GM10847 (cell line): ENCODE measurements around the gene KRTAP4-12.
"Not testable (repeated sequence)": the region's sequence is repeated elsewhere in the genome, so short reads cannot be mapped to it uniquely, and the experiment has no call there.

ENCODE experiments used
- POLR2A ChIP-seq: IDR thresholded peaks from 2 replicates; pipeline ENCODE4 v1.6.1; 2011; ENCODE audit not compliant: insufficient read length; ENCODE audit errors: extremely low read depth

KRTAP4-12 gene

DNA sequence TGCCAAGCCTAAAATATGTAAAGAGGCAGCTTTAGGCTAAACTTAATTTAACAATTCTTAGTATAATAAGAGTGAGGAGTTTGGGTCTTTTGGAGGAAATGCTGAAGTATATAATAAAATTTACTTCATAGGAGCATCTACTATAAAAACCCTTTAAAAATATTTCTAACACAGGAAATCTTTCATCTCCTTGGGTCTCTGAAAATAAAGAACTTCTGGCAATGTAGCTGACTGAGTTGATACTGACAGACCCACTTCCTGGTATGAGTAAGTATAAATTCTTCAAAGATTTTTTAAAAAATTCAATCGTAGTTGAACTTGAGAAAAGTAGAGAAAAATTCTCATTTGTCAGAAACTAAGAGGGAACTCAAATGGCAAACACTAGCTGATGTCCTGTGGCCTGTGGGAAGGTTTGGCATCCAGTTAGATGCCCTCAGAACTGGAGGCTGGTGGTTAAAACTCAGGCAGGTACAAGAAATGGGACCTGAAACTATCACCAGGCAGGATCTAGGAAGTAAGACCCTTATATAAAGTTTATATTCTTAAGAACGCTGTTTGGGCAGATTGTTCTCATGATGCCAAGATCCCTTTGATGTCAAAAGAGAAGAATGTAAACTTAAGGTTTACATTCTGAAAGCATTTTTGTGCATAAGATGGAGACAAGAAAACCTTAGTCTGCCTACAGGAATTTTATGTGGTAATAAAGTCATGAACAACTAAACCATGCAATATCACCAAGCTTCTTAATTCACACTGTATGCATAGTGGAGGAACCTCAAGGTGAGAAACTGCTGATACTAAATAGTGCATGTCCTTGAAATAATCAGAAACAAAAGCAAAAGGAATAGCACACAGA lies 10.1 kb upstream of the KRTAP4-12 start:
- no peak for TF ChIP-seq POLR2A

DNA sequence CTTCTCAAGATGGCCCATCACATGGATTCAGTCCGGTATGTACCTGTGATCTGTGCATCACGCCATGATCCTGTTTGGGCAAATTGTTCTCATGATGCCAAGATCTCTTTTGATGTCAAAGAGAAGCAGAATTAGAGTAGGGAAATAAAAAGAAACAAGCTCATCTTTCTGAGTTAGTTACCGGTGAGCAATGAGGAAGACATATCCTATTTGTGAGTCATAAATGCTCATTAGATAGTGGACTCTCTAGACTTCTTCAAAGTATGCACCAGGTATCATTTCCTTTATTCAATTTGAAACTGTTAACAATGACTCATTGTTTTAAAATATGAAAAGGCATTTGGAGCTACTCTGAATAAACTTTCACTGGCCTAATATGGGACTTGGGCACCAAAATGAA lies 8.0 kb upstream of the KRTAP4-12 start:
- no peak for TF ChIP-seq POLR2A

DNA sequence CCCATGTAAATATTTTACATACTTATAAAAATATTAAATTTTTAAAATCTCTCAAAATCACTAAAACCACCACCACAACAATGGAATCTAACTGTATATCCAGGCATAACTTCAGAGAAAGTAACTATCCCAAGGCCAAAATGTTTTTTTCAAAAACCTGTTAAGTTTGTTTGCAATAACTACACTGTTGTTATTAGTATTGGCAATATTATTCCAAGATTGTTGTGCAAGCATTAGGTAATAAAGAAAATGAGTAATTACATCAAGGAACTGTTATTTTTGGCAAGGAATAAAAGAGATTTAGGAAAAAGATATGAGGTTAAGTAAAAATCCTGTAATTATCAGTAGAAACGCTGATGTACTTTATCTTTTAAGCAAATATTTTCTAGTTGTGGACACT lies 3.4 kb upstream of the KRTAP4-12 start:
- TF ChIP-seq POLR2A = no peak

DNA sequence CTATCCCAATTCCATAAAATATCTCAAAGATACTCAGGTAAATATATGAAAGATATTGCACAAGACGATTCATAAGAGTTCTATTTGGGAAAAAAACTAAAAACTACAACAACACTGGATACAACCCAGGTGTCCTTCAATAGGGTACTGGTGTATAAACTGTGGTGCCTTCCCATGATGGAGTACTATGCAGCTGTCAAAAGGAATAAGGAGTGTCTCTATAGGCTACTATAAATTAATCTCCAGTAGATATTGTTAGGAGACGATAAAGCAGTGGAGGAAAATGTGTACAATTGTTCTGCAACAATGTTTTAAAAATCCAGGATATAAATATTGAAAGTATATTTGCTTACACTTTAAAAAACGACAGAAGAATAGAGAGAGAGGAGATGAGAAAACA lies 2.4 kb upstream of the KRTAP4-12 start:
- no peak for TF ChIP-seq POLR2A

DNA sequence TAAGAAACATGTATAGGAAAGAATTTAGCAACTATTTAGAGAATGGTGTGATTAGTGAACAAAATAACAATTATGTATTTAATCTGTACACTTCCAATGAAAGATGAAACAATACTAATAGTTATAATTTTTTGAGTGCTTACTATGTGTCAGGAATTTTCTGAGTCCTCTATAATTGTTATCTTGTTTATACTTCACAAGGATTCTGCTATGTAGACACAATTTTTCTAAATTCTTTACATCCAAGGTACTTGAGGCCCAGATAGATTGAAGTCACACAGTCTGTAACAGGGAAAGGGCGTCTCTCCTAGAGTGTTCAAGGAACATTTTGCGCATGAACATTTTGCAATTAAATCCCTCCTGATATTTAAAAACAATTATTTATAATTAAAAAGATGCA lies 1.1 kb upstream of the KRTAP4-12 start:
- TF ChIP-seq POLR2A = no peak

DNA sequence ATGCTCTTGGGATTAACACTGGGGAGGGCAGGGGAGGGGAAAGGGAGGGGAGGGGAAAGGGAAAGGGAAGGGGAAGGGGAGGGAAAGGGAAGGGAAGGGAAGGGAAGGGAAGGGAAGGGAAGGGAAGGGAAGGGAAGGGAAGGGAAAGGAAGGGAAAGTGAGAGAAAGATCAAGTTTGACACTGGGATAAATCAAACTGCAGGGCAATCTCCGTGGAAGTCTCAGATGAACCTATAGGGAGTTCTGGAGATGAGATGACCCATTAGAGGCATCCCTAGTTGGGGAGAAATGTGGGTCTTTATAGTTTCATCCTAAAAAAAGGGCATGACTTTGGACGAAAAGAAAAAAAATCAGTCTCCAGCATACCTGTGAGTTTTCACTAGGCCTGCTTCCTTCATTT lies 2.2 kb downstream of the KRTAP4-12 start:
- TF ChIP-seq POLR2A = no peak

DNA sequence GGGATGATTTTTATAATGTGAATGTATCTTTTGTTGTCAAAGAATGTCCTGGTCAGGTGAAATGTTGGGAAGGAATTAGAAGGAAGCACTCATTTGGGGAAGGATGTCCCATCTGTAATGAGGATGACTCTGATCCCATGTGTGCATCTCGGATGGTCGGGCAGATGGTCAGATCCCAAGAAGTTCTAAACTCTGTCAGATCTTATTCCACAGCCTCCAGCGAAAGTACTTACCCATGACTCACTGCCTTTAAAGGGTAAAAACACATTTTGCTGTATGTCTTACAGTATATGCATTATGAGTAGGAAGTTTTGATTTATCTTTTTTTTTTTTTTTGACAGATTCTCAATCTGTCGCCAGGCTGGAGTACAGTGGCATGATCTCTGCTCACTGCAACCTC lies 5.3 kb downstream of the KRTAP4-12 start:
- no peak for TF ChIP-seq POLR2A

DNA sequence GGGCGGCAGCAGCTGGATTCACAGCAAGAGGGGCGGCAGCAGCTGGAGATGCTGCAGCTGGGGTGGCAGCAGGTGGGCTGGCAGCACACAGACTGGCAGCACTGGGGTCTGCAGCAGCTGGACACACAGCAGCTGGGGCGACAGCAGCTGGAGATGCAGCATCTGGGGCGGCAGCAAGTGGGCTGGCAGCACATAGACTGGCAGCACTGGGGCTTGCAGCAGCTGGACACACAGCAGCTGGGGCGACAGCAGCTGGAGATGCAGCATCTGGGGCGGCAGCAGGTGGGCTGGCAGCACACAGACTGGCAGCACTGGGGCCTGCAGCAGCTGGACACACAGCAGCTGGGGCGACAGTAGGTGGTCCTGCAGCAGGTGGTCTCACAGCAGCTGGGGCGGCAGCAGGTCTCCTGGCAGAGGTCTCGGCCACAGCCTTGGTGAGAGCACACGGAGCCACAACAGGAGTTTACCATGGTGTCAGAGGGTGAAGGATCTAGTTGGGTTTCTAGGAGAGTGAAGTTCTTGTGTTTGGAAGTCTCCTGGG lies 6.1 kb downstream of the KRTAP4-12 start, which contains the start of gene KRTAP4-11:
Gene KRTAP4-11 (minus strand): TSS at position 528 of the 541 bp plus-strand sequence. CDS start 58 bp downstream, at position 470.
- TF ChIP-seq POLR2A = not testable (repeated sequence)

DNA sequence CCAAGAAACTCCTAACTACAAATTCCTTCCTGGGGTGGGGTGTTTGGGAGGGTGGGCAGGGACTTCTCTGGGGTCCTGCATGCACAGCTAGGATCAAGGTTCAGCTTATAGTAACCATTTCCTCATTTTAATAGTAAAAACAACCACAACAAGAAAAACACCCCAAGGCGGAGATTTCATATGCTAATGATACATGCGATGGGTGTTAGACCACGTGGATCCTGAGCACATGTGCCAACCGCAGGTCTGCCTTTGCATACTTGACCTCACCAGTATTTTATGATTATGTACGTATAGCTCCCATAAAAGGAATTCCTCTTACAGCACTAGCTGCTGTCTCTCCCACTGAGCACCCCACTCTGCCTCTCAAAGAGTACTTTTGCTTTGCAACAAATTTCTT lies 7.7 kb downstream of the KRTAP4-12 start:
- no peak for TF ChIP-seq POLR2A

DNA sequence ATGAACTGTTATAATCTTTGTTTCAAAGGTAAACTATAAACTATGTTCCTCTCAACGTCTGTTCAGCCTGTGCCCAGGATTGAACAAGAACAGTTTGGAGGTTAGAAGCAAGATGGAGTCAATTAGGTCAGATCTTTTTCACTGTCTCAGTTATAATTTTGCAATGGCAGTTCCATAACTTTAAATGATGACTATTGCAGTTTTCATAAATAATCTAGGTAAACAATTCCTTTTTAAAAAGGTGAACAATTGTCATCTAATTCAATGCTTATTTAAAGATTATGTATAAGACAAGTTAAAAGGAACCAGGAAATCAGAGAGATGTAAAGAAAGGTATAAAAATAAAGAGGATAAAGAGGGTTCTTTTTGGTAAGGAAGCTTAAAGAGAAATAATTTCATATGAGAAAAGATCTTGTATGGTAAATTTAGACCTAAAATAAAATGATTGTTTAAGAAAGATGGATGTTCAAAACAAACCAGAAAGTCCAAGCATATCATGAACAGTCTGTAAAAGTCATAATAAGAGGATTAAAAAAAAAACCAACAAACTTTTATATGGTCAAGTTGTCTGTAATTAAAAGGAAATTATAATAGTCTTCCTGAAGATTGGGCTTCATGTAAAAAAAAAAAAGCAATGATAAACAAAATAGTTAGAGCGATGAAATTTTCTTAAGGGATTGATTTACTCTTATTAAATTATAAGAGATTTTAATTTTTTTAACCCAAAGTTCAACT lies 12.7 kb downstream of the KRTAP4-12 start:
- no peak for TF ChIP-seq POLR2A

DNA sequence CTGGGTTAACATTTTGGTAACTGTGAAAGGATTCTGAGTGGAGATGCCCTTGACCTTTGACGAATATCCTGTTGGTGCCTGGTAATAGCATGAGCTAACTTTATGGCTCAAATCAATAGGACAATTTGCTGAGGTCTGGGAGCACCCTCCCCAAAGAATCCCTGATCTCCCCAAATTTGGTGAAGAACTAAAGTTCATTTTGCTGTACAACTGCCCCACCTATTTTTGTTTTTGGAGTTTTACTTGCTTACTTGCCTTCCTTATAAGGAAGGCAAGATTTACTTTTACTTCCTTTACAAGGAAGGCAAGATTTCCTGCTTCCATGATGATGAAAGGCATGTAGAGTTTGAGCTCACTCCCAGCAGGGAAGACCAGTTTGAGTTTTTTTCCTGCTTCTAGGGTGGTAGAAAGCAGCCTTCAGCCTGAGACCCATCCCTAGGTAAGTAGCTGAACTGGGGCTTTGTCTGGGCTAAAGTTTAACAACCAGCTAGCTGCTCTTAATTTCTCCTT lies 16.0 kb downstream of the KRTAP4-12 start:
- TF ChIP-seq POLR2A = no peak

DNA sequence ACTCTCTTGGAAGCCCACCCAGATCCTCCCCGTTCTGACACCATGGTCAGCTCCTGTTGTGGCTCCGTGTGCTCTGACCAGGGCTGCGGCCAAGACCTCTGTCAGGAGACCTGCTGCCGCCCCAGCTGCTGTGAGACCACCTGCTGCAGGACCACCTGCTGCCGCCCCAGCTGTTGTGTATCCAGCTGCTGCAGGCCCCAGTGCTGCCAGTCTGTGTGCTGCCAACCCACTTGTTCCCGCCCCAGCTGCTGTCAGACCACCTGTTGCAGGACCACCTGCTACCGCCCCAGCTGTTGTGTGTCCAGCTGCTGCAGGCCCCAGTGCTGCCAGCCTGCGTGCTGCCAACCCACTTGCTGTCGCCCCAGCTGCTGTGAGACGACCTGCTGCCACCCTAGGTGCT lies 18.6 kb downstream of the KRTAP4-12 start, which contains the start of gene KRTAP4-9:
Gene KRTAP4-9 (plus strand): TSS at position 43 of the 400 bp plus-strand sequence. CDS start 0 bp downstream, at position 43.
- not testable (repeated sequence) for TF ChIP-seq POLR2A

DNA sequence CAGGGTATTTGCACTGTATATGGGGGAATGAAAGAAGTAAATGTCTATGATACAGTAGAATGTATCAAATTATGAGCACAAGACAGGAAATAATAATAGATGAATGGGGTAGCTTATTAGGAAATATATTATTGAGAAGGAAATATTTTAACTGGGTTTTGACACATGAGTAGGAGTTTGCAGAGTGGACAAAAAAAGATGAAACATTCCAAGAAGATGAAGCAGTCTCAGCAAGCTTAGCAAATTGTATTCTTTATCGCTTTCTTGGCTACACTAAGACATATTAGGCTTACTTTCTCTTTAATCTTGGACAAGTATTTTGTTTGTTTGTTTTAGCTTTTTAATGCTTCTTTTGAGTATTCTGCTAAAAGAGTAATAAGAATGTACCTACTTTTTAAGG lies 20.1 kb downstream of the KRTAP4-12 start:
- no peak for TF ChIP-seq POLR2A

DNA sequence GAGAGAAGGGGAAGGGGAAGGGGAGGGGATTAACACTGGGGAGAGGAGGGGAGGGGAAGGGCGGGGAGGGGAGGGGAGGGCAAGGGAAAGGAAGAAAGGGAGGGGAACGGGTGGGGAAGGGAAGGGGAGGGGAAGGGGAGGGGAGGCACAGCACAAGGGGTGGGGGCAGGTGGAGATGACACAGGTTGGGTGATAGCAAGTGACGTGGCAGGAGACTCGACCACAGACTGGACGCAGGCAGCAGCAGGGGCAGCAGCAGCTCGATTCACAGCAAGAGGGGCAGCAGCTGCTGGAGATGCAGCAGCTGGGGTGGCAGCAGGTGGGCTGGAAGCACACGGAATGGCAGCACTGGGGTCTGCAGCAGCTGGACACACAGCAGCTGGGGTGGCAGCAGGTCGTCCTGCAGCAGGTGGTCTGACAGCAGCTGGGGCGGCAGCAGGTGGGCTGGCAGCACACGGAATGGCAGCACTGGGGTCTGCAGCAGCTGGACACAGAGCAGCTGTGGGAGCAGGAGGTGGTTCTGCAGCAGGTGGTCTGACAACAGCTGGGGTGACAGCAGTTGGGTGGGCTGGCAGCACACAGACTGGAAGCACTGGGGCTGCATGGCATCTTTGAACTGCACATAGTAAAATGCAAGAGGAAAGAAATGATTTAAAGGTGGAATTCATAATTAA lies 22.3 kb downstream of the KRTAP4-12 start, which contains the start of gene KRTAP4-16:
Gene KRTAP4-16 (minus strand): TSS at position 624 of the 674 bp plus-strand sequence. CDS start 0 bp downstream, at position 624.
- TF ChIP-seq POLR2A = no peak

DNA sequence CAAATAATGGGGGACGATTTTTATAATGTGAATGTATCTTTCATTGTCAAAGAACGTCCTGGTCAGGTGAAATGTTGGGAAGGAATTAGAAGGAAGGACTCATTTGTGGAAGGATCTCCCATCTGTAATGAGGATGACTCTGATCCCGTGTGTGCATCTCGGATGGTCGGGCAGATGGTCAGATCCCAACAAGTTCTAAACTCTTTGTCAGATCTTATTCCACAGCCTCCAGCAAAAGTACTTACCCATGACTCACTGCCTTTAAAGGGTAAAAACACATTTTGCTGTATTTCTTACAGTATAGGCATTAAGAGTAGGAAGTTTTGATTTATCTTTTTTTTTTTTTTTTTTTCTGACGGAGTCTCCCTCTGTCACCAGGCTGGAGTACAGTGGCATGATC lies 25.5 kb downstream of the KRTAP4-12 start:
- TF ChIP-seq POLR2A = no peak
